ENCODE measurements around the gene LYZL4.

GRCh38 chr3:42377681-42378080, 32.7 kb downstream of the LYZL4 start:
- no peak for TF ChIP-seq CTCF (IDR thresholded peaks at IDR 0.05)
- no peak for TF ChIP-seq EP300 (IDR thresholded peaks at IDR 0.05)
- no peak for TF ChIP-seq POLR2AphosphoS5 (IDR thresholded peaks at IDR 0.05)
- no peak for TF ChIP-seq POLR2A (IDR thresholded peaks at IDR 0.05)
